Type B pancreatic cell (in vitro differentiated cells): ENCODE data around the gene DPH6. TPM values are rescaled to one million over a fixed set of nuclear protein-coding genes. Genes with fewer than 3 reads are reported as not detected.
"Not testable (repeated sequence)": the region's sequence is repeated elsewhere in the genome, so short reads cannot be mapped to it uniquely, and the experiment has no call there.

Experiments
- DNase-seq: peaks from one replicate; pipeline ENCODE4 v3.0.0; 2021; ENCODE audit warnings: mixed read lengths; ENCODE audit not compliant: unreplicated experiment; ENCODE audit errors: extremely low spot score
- H3K27ac Mint-ChIP-seq: 2 replicates; pipeline ENCODE4 v1.8.0; 2021; ENCODE audit warnings: mild to moderate bottlenecking, mixed read lengths
- H3K27me3 Mint-ChIP-seq: 2 replicates; pipeline ENCODE4 v1.8.0; 2021; ENCODE audit warnings: mixed read lengths
- H3K36me3 Mint-ChIP-seq: 2 replicates; pipeline ENCODE4 v1.8.0; 2021; ENCODE audit warnings: mixed read lengths
- H3K4me1 Mint-ChIP-seq: one replicate; pipeline ENCODE4 v1.8.0; 2021; ENCODE audit warnings: mixed read lengths; ENCODE audit not compliant: unreplicated experiment
- H3K4me3 Mint-ChIP-seq: 2 replicates; pipeline ENCODE4 v1.8.0; 2021; ENCODE audit warnings: mild to moderate bottlenecking, mixed read lengths
- H3K9me3 Mint-ChIP-seq: 2 replicates; pipeline ENCODE4 v1.8.0; 2021; ENCODE audit warnings: mixed read lengths
- long read RNA-seq: library from polyadenylated mRNA; unstranded; transcript quantifications from one replicate; pipeline ENCODE4 v2.0.0, GENCODE V29; 2020
- total RNA-seq: library from RNA; stranded (reverse); gene quantifications from 2 replicates; pipeline ENCODE4 v1.2.1, GENCODE V29; 2021; ENCODE audit warnings: low replicate concordance
- TF ChIP-seq, protein P1 (sequence below): fragments of 200-600 bp; sonication (generic); conservative IDR thresholded peaks from 2 replicates; pipeline ENCODE4 v1.5.0; 2021; ENCODE audit warnings: antibody characterized with exemption, mild to moderate bottlenecking

The DPH6 gene, protein sequence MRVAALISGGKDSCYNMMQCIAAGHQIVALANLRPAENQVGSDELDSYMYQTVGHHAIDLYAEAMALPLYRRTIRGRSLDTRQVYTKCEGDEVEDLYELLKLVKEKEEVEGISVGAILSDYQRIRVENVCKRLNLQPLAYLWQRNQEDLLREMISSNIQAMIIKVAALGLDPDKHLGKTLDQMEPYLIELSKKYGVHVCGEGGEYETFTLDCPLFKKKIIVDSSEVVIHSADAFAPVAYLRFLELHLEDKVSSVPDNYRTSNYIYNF
- total RNA-seq = 13.5 and 15.4 TPM in 2 replicates
- long read RNA-seq, transcript DPH6-201 (9 exons, 2,099 nt) = major isoform, 11 of 28 reads
- long read RNA-seq, transcript DPH6-202 (4 exons, 3,648 nt) = minor isoform, 5 of 28 reads
- long read RNA-seq, partial matches to known transcripts = 4 of 28 reads
- long read RNA-seq, other reads (novel, unspliced or antisense) = 8 of 28 reads

DNA sequence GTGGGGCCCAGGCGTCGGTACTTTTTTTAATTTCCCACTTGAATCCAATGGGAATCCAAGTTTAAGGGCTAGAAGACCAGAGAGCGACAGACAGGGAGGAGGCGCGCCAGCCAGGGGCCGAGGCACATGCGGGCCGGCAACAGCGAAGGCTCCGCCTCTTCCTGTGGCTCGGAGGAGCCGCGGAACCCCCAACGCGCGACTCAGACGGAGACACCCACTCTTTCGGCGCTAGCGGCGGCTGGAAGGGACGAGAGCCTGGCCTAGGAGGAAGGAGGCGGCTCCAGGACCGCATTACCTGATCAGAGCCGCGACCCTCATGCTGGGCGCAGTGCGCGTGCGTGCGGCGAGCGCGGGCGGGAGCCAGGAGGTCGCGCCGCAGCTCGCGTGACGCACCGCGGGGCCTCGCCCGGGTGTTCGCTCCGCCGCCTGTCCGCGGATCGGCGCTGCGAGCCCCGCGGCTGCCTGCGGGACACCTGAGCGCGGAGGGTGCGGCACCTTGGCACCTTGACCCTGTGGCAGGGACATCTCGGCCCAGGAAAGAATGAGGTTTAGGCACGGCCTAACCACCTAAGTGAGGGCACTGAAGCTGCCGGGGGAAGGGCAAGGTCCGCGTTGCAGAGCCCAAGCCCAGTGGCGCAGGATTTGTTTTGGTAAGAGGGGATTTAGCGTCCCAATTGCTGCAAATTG, at the start of gene DPH6:
Gene DPH6 (minus strand): TSS at position 342 of the 687 bp plus-strand sequence. CDS start 24 bp downstream, at position 318.
- TF ChIP-seq, protein P1, sequence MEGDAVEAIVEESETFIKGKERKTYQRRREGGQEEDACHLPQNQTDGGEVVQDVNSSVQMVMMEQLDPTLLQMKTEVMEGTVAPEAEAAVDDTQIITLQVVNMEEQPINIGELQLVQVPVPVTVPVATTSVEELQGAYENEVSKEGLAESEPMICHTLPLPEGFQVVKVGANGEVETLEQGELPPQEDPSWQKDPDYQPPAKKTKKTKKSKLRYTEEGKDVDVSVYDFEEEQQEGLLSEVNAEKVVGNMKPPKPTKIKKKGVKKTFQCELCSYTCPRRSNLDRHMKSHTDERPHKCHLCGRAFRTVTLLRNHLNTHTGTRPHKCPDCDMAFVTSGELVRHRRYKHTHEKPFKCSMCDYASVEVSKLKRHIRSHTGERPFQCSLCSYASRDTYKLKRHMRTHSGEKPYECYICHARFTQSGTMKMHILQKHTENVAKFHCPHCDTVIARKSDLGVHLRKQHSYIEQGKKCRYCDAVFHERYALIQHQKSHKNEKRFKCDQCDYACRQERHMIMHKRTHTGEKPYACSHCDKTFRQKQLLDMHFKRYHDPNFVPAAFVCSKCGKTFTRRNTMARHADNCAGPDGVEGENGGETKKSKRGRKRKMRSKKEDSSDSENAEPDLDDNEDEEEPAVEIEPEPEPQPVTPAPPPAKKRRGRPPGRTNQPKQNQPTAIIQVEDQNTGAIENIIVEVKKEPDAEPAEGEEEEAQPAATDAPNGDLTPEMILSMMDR = peak; percentile 47
- H3K27me3 Mint-ChIP-seq = no peaks in the 10 kb centered on the region
- H3K9me3 Mint-ChIP-seq = peaks cover 5% of the 10 kb centered on the region
- DNase-seq = peak; percentile 83
- peaks cover 4% of the 10 kb centered on the region for H3K36me3 Mint-ChIP-seq
- H3K27ac Mint-ChIP-seq = peak within 1 kb of the TSS; percentile 97
- peak within 1 kb of the TSS; percentile 98 for H3K4me3 Mint-ChIP-seq
- H3K4me1 Mint-ChIP-seq = peaks cover 29% of the 10 kb centered on the region

DNA sequence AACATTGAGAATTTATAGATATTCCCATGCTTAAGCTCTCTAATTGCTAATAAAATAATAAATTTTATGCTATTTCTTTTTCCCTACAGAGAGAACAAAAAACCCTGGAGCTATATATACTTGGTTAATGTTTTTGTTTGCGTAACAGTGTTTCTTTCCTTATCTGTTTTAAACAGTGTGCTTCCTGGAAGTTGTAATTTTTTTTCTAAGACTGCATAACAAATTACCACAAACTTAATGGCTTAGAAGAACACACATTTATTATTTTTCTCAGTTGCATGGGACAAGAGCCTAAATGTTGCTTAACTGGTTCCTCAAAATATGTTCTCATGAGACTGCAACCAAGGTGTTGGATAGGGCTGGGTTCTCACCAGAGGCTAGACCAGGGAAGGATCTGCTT, 49.7 kb upstream of the DPH6 start:
- peaks cover 3% of the 10 kb centered on the region for H3K27me3 Mint-ChIP-seq
- H3K9me3 Mint-ChIP-seq = peaks cover 6% of the 10 kb centered on the region
- H3K4me3 Mint-ChIP-seq = no peak overlapping the region
- H3K27ac Mint-ChIP-seq = no peak overlapping the region
- H3K4me1 Mint-ChIP-seq = no peaks in the 10 kb centered on the region
- TF ChIP-seq, protein P1 = no peak
- DNase-seq = no peak
- peaks cover 4% of the 10 kb centered on the region for H3K36me3 Mint-ChIP-seq

DNA sequence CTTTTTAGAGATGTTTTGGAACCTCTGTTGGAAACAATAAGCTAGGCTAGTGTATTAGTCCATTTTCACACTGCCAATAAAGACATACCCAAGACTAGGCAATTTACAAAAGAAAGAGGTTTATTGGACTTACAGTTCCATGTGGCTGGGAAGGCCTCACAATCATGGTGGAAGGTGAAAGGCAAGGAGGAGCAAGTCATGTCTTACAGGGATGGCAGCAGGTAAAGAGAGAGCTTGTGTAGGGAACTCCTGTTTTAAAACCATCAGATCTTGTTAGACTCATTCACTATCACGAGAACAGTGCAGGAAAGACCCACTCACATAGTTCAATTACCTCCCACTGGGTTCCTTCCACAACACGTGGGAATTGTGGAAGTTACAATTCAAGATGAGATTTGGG, 46.0 kb upstream of the DPH6 start:
- H3K4me1 Mint-ChIP-seq, H3K4me3 Mint-ChIP-seq, H3K36me3 Mint-ChIP-seq, DNase-seq, H3K27me3 Mint-ChIP-seq, H3K27ac Mint-ChIP-seq: not testable (repeated sequence)
- H3K9me3 Mint-ChIP-seq = peaks cover 12% of the 10 kb centered on the region

DNA sequence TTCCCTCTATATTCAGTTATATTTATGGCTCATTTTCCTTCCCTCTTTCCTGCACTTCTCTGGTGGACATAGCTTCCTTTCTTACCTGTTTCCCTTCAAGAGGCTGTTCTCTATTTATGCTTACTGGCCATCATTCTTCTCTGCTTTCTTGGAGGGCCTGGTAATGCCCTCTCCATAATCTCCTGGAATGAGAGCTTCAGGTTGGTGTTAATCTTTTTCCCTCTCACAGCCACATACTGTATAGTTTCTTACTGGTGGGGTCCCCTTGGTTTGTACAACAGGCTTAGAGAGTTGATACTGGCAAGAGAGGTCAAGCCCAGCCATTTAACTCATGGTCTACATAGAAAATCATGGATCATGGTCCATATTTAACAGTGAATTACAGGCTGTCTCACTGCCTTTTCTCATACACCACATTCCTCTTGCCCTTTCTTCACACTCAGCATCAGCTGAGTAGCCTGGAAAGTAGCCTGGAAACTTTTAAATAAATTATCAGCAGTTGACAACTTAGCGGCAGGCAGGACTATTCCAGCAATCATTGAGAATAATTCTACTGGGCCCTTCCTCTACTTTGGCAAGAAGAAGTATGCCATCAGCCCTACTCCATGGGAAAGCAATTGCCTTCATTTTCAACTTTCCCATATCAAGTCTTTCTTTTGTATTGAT, 38.0 kb upstream of the DPH6 start:
- H3K4me1 Mint-ChIP-seq = peaks cover 5% of the 10 kb centered on the region
- no peaks in the 10 kb centered on the region for H3K36me3 Mint-ChIP-seq
- H3K4me3 Mint-ChIP-seq = no peak overlapping the region

DNA sequence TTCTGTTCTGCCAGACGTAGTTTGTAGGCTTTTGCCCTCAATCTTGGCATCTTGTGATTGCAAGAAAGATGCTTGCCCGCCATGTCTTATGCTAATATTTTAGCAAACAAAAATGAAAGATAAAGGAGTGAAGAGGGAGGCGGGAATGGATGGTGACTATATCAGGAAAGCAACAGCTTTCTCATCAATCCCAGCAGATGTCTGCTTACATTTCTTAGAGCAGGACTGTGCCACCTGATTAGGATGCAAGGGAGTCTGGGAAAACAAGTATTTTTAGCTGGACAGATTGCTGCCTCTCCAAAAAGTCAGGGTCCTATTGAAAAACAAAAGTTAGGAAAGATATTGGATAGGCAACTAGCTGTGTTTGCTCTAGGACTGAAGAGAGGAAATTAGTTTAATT, 34.6 kb upstream of the DPH6 start:
- Mint-ChIP-seq H3K36me3 (no peaks in the 10 kb centered on the region), H3K9me3 (no peaks in the 10 kb centered on the region), H3K27me3 (no peaks in the 10 kb centered on the region), H3K27ac (no peak overlapping the region), H3K4me1 (peaks cover 5% of the 10 kb centered on the region), H3K4me3 (no peak overlapping the region)
- no peak for DNase-seq
- TF ChIP-seq, protein P1 = no peak

More for the DNA sequence above, 38.0 kb upstream of the DPH6 start:
- H3K9me3 Mint-ChIP-seq = no peaks in the 10 kb centered on the region
- DNase-seq = no peak
- no peak overlapping the region for H3K27ac Mint-ChIP-seq
- TF ChIP-seq, protein P1 = no peak
- H3K27me3 Mint-ChIP-seq = no peaks in the 10 kb centered on the region
